Panc1 (cell line): ENCODE measurements around the gene PKD1. TPM values are rescaled to one million over a fixed set of nuclear protein-coding genes. Genes with fewer than 3 reads are reported as not detected.

Experiments used
- ATAC-seq: fragments of 200-7000 bp; cut with Tn5 transposase; 2 replicates; pipeline ENCODE4 v1.9.1; 2020; ENCODE audit warnings: mild to moderate bottlenecking, moderate library complexity
- BruUV-seq: library from RNA; stranded (reverse); fragments of 400-500 nt; replicated peaks from 2 replicates; lab custom pipeline; 2021; lab: Mats Ljungman, UMichigan
- CTCF ChIA-PET: fragments of 300-600 bp; sonication (Branson Sonifier 250); formaldehyde crosslinking; loops from one replicate; lab custom pipeline; 2022; ENCODE audit warnings: antibody characterized with exemption; lab: Charles Lee
- POLR2A ChIA-PET: fragments of 300-600 bp; sonication (Branson Sonifier 250); formaldehyde crosslinking; loops from one replicate; lab custom pipeline; 2022; ENCODE audit warnings: antibody characterized with exemption; lab: Charles Lee
- DNase-seq: peaks from one replicate; pipeline ENCODE4 v3.0.0-alpha.2; 2010; ENCODE audit warnings: low read depth, low spot score
- H3K27ac ChIP-seq: 2 replicates; pipeline ENCODE4 v1.5.1; 2011; ENCODE audit warnings: mild to moderate bottlenecking, low read length, inconsistent platforms
- H3K27me3 ChIP-seq: fragments of 200-500 bp; sonication (Bioruptor generic); 2 replicates; pipeline ENCODE4 v1.6.0; 2014; ENCODE audit warnings: low read length, inconsistent platforms; ENCODE audit not compliant: control insufficient read depth, insufficient read depth
- H3K36me3 ChIP-seq: fragments of 200-500 bp; sonication (Bioruptor generic); 2 replicates; pipeline ENCODE4 v1.5.1; 2014; ENCODE audit warnings: inconsistent platforms, mild to moderate bottlenecking, low read length, moderate library complexity; ENCODE audit not compliant: control insufficient read depth, insufficient read depth
- H3K4me1 ChIP-seq: 2 replicates; pipeline ENCODE4 v1.5.1; 2011; ENCODE audit warnings: inconsistent platforms, mild to moderate bottlenecking, low read length, moderate library complexity; ENCODE audit not compliant: control insufficient read depth, insufficient read depth
- H3K4me3 ChIP-seq, 2 experiments: 2 replicates each; pipeline ENCODE4 v1.5.1; 2011 to 2012; ENCODE audit warnings: low read depth in 2 of 2, low read length in 2 of 2, mild to moderate bottlenecking in 2 of 2, inconsistent platforms in 1 of 2, moderate library complexity in 1 of 2
- H3K9me3 ChIP-seq: fragments of 200-500 bp; sonication (Bioruptor generic); 2 replicates; pipeline ENCODE4 v1.5.1; 2014; ENCODE audit warnings: low read depth, mild to moderate bottlenecking, inconsistent platforms, low read length, moderate library complexity; ENCODE audit not compliant: control insufficient read depth, insufficient read depth
- POLR2AphosphoS5 ChIP-seq: IDR thresholded peaks from 2 replicates; pipeline ENCODE4 v1.6.1; 2012; ENCODE audit warnings: mild to moderate bottlenecking, low read depth, low read length, moderate library complexity
- REST ChIP-seq, 2 experiments: IDR thresholded peaks; 2 replicates each; pipeline ENCODE4 v1.6.1; 2011 to 2012; ENCODE audit warnings: low read depth in 2 of 2, control low read depth in 1 of 2, low read length in 1 of 2, mild to moderate bottlenecking in 1 of 2, moderate library complexity in 1 of 2; ENCODE audit not compliant: insufficient read depth in 1 of 2
- SIN3A ChIP-seq: IDR thresholded peaks from 2 replicates; pipeline ENCODE4 v1.6.1; 2012; ENCODE audit warnings: low read depth, mild to moderate bottlenecking, low read length, moderate library complexity, borderline replicate concordance; ENCODE audit not compliant: insufficient read depth
- TCF7L2 ChIP-seq: IDR thresholded peaks from 2 replicates; pipeline ENCODE4 v1.6.1; 2011; ENCODE audit warnings: mild to moderate bottlenecking, low read depth, low read length, inconsistent platforms
- in situ Hi-C: cut with HindIII; loops from 2 replicates; pipeline ENCODE4 v1.10.0; 2016; ENCODE audit warnings: low sequenced_read_pairs, low pct_unique_long_range_greater_than_20kb
- intact Hi-C: fragments of 100-400 bp; cut with micrococcal nuclease; formaldehyde crosslinking; loops from one replicate; pipeline ENCODE4 v1.10.0; 2022; ENCODE audit not compliant: unreplicated experiment
- total RNA-seq: library from RNA; stranded (reverse); gene quantifications from one replicate; pipeline ENCODE4 v1.2.1, GENCODE V29; 2021; ENCODE audit not compliant: unreplicated experiment
- TF ChIP-seq, protein P1 (sequence below): fragments of 450-650 bp; IDR thresholded peaks from 2 replicates; pipeline ENCODE4 v1.5.1; 2017; ENCODE audit warnings: mild to moderate bottlenecking

Gene PKD1
- total RNA-seq, 1 experiment from 2014 or later = 279 TPM

GRCh38 chr16:2179107-2179501 lies 43.4 kb upstream of the PKD1 start:
- Histone ChIP-seq H3K27me3 (no peaks in the 10 kb centered on the region), H3K4me1 (no peaks in the 10 kb centered on the region), H3K9me3 (no peaks in the 10 kb centered on the region), H3K27ac (no peak overlapping the region), H3K36me3 (no peaks in the 10 kb centered on the region), H3K4me3 (no peak overlapping the region)
- ChIA-PET CTCF (no interaction called here), POLR2A (no interaction called here)
- no peak for ATAC-seq
- in situ Hi-C loops (no loop called here), intact Hi-C loops (no loop called here)
- no peak for DNase-seq
- no peak for TF ChIP-seq TCF7L2
- TF ChIP-seq, protein P1, sequence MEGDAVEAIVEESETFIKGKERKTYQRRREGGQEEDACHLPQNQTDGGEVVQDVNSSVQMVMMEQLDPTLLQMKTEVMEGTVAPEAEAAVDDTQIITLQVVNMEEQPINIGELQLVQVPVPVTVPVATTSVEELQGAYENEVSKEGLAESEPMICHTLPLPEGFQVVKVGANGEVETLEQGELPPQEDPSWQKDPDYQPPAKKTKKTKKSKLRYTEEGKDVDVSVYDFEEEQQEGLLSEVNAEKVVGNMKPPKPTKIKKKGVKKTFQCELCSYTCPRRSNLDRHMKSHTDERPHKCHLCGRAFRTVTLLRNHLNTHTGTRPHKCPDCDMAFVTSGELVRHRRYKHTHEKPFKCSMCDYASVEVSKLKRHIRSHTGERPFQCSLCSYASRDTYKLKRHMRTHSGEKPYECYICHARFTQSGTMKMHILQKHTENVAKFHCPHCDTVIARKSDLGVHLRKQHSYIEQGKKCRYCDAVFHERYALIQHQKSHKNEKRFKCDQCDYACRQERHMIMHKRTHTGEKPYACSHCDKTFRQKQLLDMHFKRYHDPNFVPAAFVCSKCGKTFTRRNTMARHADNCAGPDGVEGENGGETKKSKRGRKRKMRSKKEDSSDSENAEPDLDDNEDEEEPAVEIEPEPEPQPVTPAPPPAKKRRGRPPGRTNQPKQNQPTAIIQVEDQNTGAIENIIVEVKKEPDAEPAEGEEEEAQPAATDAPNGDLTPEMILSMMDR = no peak
- no peak for TF ChIP-seq REST (IDR thresholded peaks at IDR 0.05; ENCODE audit: insufficient read depth in 1 of 2, low read depth in 2 of 2, low read length in 1 of 2)
- TF ChIP-seq SIN3A = no peak
- no peak for TF ChIP-seq POLR2AphosphoS5
- no TSS peak for BruUV-seq

DNA sequence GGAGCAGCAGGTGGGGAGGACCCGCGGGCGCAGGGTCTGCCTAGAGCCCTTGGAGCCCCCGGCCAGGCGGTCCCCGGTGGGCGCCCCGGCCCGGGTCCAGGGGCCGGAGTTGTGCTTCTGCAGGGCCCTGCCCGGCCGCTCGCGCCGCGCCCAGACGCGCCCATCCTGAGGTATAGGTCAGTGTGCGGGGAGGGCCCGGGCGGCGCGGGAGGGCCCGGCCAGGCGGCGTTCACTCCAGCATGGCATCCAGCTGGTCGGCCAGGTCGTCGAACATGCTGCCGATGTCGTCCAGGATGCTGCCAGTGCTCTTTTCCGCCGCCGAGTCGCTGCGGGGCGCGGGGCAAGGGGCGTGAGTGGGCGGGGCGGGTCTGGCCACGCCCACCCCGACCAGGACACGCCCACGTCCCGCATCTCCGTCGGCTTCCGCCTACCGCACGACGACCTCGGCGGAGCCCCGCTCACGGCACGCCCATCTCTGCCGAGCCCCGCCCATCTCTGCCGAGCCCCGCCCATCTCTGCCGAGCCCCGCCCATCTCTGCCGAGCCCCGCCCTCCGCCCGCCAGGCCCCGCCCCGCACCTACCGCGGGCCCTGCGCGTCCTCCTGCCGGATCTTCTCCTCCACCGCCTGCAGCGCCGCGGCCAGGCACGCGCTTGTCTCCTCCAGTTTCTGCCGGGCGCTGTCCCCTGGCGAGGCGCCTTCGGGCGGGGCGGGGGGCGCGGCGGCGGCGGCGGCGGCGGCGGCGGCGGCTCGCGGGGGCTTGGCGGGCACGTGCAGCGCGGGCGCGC lies 42.8 kb upstream of the PKD1 start:
- Histone ChIP-seq H3K27me3 (no peaks in the 10 kb centered on the region), H3K4me3 (no peak overlapping the region), H3K27ac (no peak overlapping the region), H3K36me3 (no peaks in the 10 kb centered on the region), H3K9me3 (no peaks in the 10 kb centered on the region), H3K4me1 (no peaks in the 10 kb centered on the region)
- ATAC-seq = peak; percentile 26; the same call in 1 of the 2 replicates
- ChIA-PET POLR2A (no interaction called here), CTCF (no interaction called here)
- no peak for DNase-seq
- no TSS peak for BruUV-seq
- TF ChIP-seq, protein P1 = no peak
- TF ChIP-seq SIN3A (no peak), POLR2AphosphoS5 (no peak), TCF7L2 (no peak), REST (IDR thresholded peaks at IDR 0.05; ENCODE audit: insufficient read depth in 1 of 2, low read depth in 2 of 2, low read length in 1 of 2) (no peak)
- intact Hi-C loops = no loop called here
- in situ Hi-C loops = no loop called here
